Omental fat pad (tissue), 4 donors: ENCODE data around the gene CCDC196. TPM values are rescaled to one million over a fixed set of nuclear protein-coding genes. Genes with fewer than 3 reads are reported as not detected.

Source experiments
- ATAC-seq: fragments of 150-250 bp; one replicate; pipeline ENCODE4 v1.9.1; 2016; ENCODE audit warnings: mild to moderate bottlenecking, moderate library complexity; ENCODE audit not compliant: low FRiP score
- DNase-seq: peaks from one replicate; pipeline ENCODE4 v3.0.0-alpha.2; 2019; ENCODE audit warnings: low spot score
- total RNA-seq, 4 donors: library from RNA; depleted of rRNA; stranded (reverse); fragments of >200 nt; gene quantifications; one replicate each; pipeline ENCODE4 v1.1.0, GENCODE V29; 2016
- TF ChIP-seq, protein P1 (sequence below), 3 donors: fragments of 450-650 bp; IDR thresholded peaks; one replicate each; pipeline ENCODE4 v1.5.1; 2016 to 2017; ENCODE audit warnings: antibody characterized with exemption in 3 of 3, mild to moderate bottlenecking in 3 of 3, moderate library complexity in 2 of 3

The CCDC196 gene, protein sequence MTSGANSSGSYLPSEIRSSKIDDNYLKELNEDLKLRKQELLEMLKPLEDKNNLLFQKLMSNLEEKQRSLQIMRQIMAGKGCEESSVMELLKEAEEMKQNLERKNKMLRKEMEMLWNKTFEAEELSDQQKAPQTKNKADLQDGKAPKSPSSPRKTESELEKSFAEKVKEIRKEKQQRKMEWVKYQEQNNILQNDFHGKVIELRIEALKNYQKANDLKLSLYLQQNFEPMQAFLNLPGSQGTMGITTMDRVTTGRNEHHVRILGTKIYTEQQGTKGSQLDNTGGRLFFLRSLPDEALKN
- not detected for total RNA-seq

DNA sequence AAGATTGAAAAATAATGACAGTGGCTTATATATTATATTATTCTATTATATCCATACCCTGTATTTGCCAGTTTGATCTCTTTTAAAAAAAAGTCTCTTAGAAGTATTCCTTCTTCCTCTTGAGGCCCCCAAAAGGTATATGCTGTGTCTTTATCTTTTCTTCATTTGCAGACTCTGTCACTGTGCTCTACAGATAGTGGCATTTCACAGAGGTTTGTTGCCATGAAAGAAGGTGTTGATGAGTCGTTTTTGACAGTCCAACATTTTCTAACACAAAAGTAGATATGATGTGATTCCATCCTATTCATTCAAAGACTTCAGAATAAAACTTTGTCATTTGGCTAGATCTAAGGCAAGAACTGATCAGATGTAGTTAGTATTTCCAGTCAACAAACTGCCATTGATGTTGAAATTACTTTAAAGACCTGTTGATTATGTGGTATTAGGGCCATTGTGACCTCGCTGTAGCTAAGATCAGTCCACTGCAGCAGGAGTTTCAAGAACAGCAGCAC is at the start of gene CCDC196:
Gene CCDC196, plus strand, starts transcription at position 462 of the 512 bp plus-strand sequence. CDS start 132 bp downstream, outside the sequence.
- DNase-seq (no peak), ATAC-seq (no peak)
- TF ChIP-seq, protein P1, sequence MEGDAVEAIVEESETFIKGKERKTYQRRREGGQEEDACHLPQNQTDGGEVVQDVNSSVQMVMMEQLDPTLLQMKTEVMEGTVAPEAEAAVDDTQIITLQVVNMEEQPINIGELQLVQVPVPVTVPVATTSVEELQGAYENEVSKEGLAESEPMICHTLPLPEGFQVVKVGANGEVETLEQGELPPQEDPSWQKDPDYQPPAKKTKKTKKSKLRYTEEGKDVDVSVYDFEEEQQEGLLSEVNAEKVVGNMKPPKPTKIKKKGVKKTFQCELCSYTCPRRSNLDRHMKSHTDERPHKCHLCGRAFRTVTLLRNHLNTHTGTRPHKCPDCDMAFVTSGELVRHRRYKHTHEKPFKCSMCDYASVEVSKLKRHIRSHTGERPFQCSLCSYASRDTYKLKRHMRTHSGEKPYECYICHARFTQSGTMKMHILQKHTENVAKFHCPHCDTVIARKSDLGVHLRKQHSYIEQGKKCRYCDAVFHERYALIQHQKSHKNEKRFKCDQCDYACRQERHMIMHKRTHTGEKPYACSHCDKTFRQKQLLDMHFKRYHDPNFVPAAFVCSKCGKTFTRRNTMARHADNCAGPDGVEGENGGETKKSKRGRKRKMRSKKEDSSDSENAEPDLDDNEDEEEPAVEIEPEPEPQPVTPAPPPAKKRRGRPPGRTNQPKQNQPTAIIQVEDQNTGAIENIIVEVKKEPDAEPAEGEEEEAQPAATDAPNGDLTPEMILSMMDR (IDR thresholded peaks at IDR 0.05) = no peak

DNA sequence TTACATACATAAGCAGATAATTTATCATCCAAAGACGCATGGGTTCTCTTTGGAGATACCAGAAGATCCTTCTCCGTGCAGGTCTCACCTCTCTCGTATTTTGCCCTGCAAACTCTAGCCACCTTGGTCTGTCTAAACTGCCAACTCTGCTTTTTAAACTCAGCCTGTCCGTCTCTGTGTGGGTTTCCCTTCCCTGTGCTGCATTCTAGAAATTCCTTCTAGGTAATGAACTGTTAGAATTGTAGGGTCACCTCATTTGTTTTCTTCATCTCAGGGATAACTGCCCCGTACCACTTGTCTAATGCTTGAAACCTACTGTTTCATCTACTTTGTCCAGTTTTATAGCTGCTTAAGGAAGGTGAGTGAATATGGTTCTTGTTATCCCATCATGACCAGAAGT is 45.4 kb upstream of the CCDC196 start:
- ATAC-seq = no peak
- no peak for DNase-seq
- TF ChIP-seq, protein P1 (IDR thresholded peaks at IDR 0.05) = no peak

DNA sequence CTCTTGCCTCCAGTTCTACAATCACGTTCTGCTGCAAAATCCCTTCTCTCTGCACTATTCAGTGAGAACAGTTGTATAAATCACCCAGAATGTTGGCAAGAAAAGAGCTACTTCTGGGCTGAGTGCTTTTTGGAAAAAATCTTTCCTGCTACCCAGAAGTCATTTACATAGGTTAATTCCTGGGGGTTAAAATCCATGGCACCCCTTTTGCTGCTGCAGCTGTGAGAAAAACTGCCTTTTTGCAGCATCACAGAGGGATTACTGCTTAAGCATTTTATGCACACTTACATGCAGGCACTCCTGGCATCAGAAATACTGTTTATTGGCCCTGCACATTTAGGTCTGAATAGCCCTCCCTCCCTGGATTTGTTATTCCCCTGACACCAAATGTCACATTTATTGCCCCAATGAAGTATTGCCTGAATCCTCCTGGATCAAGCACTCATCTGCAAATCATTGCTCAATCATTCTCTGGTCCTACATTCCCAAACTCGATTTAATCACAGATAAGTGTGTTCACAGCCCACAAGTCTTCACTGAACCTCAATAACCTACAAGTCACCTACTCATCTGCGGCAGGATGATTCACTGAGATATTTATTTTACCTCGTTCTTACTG is 43.1 kb upstream of the CCDC196 start:
- ATAC-seq = no peak
- TF ChIP-seq, protein P1 (IDR thresholded peaks at IDR 0.05) = no peak

DNA sequence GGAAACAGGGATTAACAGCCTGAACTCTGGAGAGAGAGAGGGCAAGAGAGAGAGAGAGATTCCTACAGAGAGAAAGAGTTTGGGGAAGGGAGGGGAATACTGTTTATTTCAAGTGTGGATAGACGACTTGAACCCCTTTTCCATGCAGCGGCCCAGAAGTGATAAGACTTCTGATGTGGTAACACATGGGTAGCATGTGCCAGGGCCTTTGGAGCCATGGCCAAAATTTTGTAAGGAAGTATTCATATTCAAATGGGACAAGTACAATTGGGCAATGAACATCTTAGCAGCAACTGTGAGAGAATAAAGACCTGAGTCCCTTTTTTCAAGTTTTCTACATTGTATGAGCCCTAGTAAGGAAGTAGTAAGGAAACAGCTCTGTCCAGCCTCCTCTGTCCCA is 42.4 kb upstream of the CCDC196 start:
- no peak for ATAC-seq
- TF ChIP-seq, protein P1 (IDR thresholded peaks at IDR 0.05) = no peak
- no peak for DNase-seq

More for the DNA sequence above, 43.1 kb upstream of the CCDC196 start:
- no peak for DNase-seq

DNA sequence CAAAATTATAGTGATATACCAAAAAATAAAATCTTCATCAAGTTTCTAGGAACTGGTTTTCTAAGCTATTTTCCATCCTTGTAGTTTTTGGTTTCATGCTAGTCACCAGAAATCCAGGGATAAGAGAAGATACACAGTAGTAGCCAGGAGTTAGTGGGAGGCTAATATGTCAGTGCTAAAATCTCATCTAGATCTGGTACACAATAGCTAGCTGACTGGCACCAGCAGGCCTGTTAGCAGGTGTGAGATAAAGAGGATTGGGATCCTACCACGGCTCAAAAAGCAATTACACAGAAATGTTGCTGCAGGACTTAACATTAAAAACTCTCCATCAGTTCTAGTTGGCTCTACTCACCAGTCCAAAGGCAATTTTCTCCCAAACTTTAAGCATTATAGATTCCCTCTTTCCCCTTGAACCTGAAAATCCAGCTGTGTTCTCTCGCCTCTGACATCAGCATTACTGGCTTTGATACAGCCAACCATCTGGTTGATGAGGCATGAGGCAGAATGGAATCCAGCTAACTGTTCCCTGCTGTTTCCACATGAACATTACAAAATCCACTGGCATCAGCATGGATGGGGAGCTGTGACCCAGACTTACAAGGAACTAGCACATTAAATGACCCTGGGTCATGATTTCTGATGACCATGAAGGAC is 41.8 kb upstream of the CCDC196 start:
- DNase-seq = no peak
- TF ChIP-seq, protein P1 (IDR thresholded peaks at IDR 0.05) = no peak

DNA sequence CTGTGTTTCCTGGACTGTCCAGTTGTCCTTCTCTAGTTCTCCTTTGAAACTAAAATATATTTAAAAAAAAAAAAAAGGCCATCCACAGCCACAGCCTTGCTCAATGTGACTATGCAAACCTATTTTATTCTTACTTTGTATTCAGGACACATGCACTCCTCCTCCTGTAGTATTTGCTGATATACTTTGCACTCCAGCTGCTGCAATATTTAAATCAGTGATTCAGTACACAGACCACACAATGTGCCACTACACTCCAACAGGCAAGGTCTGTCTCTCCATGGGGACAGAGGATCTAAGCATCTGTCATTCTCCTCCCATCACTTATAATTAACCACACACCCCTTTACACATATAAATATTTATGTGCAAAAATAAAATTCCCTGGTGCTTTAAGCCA is 40.2 kb upstream of the CCDC196 start:
- ATAC-seq = no peak
- TF ChIP-seq, protein P1 (IDR thresholded peaks at IDR 0.05) = no peak

More for the DNA sequence above, 41.8 kb upstream of the CCDC196 start:
- ATAC-seq = no peak

More for the DNA sequence above, 40.2 kb upstream of the CCDC196 start:
- no peak for DNase-seq
